Erythroblast (primary cell): Measurements from ENCODE around the gene IDH1.

Experiments
- GATA1 ChIP-seq: IDR thresholded peaks from 2 replicates; pipeline ENCODE4 v1.6.1; 2011; ENCODE audit warnings: low read depth, mild to moderate bottlenecking, control low read depth, low read length, moderate library complexity
- POLR2A ChIP-seq: IDR thresholded peaks from 2 replicates; pipeline ENCODE4 v1.6.1; 2011; ENCODE audit warnings: mild to moderate bottlenecking, low read length

- TF ChIP-seq POLR2A (peak; percentile 14), GATA1 (no peak)
Measured at GRCh38 chr2:208280234-208280633, 25.4 kb upstream of the IDH1 start.
